ENCODE results near the gene RNF186. TPM values are rescaled to one million over a fixed set of nuclear protein-coding genes. Genes with fewer than 3 reads are reported as not detected.
"Not testable (repeated sequence)": the region's sequence is repeated elsewhere in the genome, so short reads cannot be mapped to it uniquely, and the experiment has no call there.

The RNF186 gene
- total and polyA plus RNA-seq, 4 donors, result not detected

GRCh38 chr1:19793360-19794046 lies 21.6 kb downstream of the RNF186 start:
- H3K4me1 ChIP-seq (ENCODE audit: control insufficient read depth in 5 of 5, insufficient read depth in 5 of 5, low read length in 5 of 5), result peaks cover 0 to 6% (median 0%) of the 10 kb centered on the region in 5 donors
- no peak overlapping the region for H3K4me3 ChIP-seq
- peaks cover 0 to 8% (median under 1%) of the 10 kb centered on the region in 4 donors for H3K36me3 ChIP-seq (ENCODE audit: control insufficient read depth in 4 of 4, insufficient read depth in 4 of 4, low read length in 4 of 4)
- TF ChIP-seq CTCF (IDR thresholded peaks at IDR 0.05; ENCODE audit: control extremely low read depth, extremely low read depth), result no peak
- no peak overlapping the region for H3K9ac ChIP-seq (ENCODE audit: insufficient read depth in 1 of 2, low read length in 2 of 2)
- ATAC-seq (ENCODE audit: insufficient read depth, low FRiP score) (no peak), DNase-seq (no peak)
- 86 to 96% methylated on average over 6 of the region's 6 CpGs for WGBS, 2 donors
- H3K27me3 ChIP-seq (ENCODE audit: control insufficient read depth in 3 of 3, insufficient read depth in 3 of 3, low read length in 2 of 3), result no peaks in the 10 kb centered on the region
- H3K27ac ChIP-seq (ENCODE audit: low read depth in 1 of 2, low read length in 1 of 2), result no peak overlapping the region
- H3K9me3 ChIP-seq (ENCODE audit: control insufficient read depth in 4 of 4, insufficient read depth in 3 of 4, low read length in 3 of 4), result no peaks in the 10 kb centered on the region

GRCh38 chr1:19792237-19793002 lies 22.7 kb downstream of the RNF186 start:
- ATAC-seq (ENCODE audit: insufficient read depth, low FRiP score) (no peak), DNase-seq (no peak)
- peaks cover 0 to 8% (median under 1%) of the 10 kb centered on the region in 4 donors for H3K36me3 ChIP-seq (ENCODE audit: control insufficient read depth in 4 of 4, insufficient read depth in 4 of 4, low read length in 4 of 4)
- H3K27me3 ChIP-seq (ENCODE audit: control insufficient read depth in 3 of 3, insufficient read depth in 3 of 3, low read length in 2 of 3), result no peaks in the 10 kb centered on the region
- H3K9ac ChIP-seq (ENCODE audit: insufficient read depth in 1 of 2, low read length in 2 of 2), result no peak overlapping the region
- TF ChIP-seq CTCF (IDR thresholded peaks at IDR 0.05; ENCODE audit: control extremely low read depth, extremely low read depth), result no peak
- no peaks in the 10 kb centered on the region for H3K4me1 ChIP-seq (ENCODE audit: control insufficient read depth in 5 of 5, insufficient read depth in 5 of 5, low read length in 5 of 5)
- no peaks in the 10 kb centered on the region for H3K9me3 ChIP-seq (ENCODE audit: control insufficient read depth in 4 of 4, insufficient read depth in 3 of 4, low read length in 3 of 4)
- WGBS, 2 donors, result 84 to 88% methylated on average over 4 of the region's 4 CpGs
- no peak overlapping the region for H3K4me3 ChIP-seq
- no peak overlapping the region for H3K27ac ChIP-seq (ENCODE audit: low read depth in 1 of 2, low read length in 1 of 2)

GRCh38 chr1:19790061-19790975 lies 24.8 kb downstream of the RNF186 start:
- peaks cover 0 to 15% (median under 1%) of the 10 kb centered on the region in 4 donors for H3K36me3 ChIP-seq (ENCODE audit: control insufficient read depth in 4 of 4, insufficient read depth in 4 of 4, low read length in 4 of 4)
- H3K27ac ChIP-seq (ENCODE audit: low read depth in 1 of 2, low read length in 1 of 2); H3K27me3 ChIP-seq (ENCODE audit: control insufficient read depth in 3 of 3, insufficient read depth in 3 of 3, low read length in 2 of 3); DNase-seq; H3K9ac ChIP-seq (ENCODE audit: insufficient read depth in 1 of 2, low read length in 2 of 2); H3K9me3 ChIP-seq (ENCODE audit: control insufficient read depth in 4 of 4, insufficient read depth in 3 of 4, low read length in 3 of 4); H3K4me3 ChIP-seq; ATAC-seq (ENCODE audit: insufficient read depth, low FRiP score); H3K4me1 ChIP-seq (ENCODE audit: control insufficient read depth in 5 of 5, insufficient read depth in 5 of 5, low read length in 5 of 5): not testable (repeated sequence)
- WGBS, 2 donors, result 79 to 83% methylated on average over 9 of the region's 9 CpGs
